Activated naive CD4-positive, alpha-beta T cell treated with anti-CD3 and anti-CD28 coated beads, Interleukin-2, amount 50 U/mL, for 24 hours (primary cell): Measurements from ENCODE around the gene SLC40A1.

ENCODE experiments used
- H3K27ac Mint-ChIP-seq: one replicate; pipeline ENCODE4 v1.8.0; 2021; ENCODE audit warnings: mild to moderate bottlenecking, mixed read lengths
- H3K27me3 Mint-ChIP-seq: one replicate; pipeline ENCODE4 v1.8.0; 2021; ENCODE audit warnings: mixed read lengths
- H3K36me3 Mint-ChIP-seq: one replicate; pipeline ENCODE4 v1.8.0; 2021; ENCODE audit warnings: mixed read lengths
- H3K4me1 Mint-ChIP-seq: one replicate; pipeline ENCODE4 v1.8.0; 2021; ENCODE audit warnings: mixed read lengths
- H3K4me3 Mint-ChIP-seq: one replicate; pipeline ENCODE4 v1.8.0; 2021; ENCODE audit warnings: mild to moderate bottlenecking, mixed read lengths
- H3K9me3 Mint-ChIP-seq: one replicate; pipeline ENCODE4 v1.8.0; 2021; ENCODE audit warnings: mixed read lengths

SLC40A1 gene

DNA sequence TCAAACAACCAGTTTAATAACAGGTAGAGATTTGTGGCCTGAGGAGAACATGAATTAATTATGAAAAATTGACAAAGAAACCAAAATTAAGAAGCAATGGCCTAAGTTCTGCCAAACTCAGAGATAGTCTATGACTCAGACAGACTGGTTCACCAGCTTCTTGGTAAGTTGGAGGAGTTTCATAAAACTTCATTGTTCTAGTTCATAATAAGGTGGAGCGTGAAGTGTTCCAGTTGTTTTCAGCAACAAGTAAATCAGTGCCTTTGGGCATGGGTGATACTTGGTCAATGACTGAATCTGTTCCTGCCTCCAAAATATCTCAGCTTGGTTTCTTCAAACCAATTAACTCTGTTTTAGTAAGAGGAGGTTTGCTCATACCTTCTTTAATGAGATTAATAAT lies 40.0 kb downstream of the SLC40A1 start:
- H3K27ac Mint-ChIP-seq: no peak overlapping the region
- H3K4me3 Mint-ChIP-seq: no peak overlapping the region
- no peaks in the 10 kb centered on the region for H3K27me3 Mint-ChIP-seq
- no peaks in the 10 kb centered on the region for H3K9me3 Mint-ChIP-seq
- no peaks in the 10 kb centered on the region for H3K36me3 Mint-ChIP-seq
- H3K4me1 Mint-ChIP-seq: no peaks in the 10 kb centered on the region

DNA sequence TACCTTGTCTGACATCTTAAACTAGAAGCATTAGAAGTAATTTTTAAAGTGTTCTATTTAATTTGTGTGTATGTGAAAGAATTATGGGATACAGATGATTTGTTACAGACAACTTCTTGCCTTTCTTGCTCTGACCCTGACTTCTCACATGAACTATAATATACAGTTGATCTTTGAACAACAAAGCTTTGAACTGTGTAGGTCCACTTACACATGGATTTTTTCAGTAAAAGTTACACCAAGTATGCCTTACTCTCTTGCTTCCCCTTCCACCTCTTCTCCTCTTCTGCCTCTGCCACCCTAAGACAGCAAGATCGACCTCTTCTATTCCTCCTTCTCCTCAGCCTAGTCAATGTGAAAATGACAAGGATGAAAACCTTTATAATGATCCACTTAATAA lies 42.2 kb downstream of the SLC40A1 start:
- H3K9me3 Mint-ChIP-seq: no peaks in the 10 kb centered on the region
- H3K36me3 Mint-ChIP-seq: no peaks in the 10 kb centered on the region
- no peaks in the 10 kb centered on the region for H3K4me1 Mint-ChIP-seq
- no peak overlapping the region for H3K4me3 Mint-ChIP-seq
- H3K27ac Mint-ChIP-seq: no peak overlapping the region
- no peaks in the 10 kb centered on the region for H3K27me3 Mint-ChIP-seq

DNA sequence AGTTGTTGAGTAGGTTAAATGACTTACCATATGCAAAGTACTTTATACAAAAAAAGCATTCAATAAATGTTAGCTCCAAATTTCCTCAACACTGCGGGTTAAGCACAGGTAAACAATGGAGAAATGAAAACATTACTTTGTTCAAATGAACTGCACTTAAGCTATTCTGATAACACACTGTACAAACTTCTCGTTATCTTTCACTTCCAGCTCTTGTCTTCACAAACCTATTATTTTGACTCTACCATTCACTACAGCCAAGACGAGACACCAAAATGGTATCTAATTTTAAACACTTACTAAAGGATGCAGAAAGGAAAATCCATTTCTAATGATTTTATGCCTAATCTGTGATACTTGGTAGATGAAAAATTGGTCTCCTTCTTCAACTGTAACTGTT lies 43.8 kb downstream of the SLC40A1 start:
- no peak overlapping the region for H3K27ac Mint-ChIP-seq
- no peak overlapping the region for H3K4me3 Mint-ChIP-seq
- H3K9me3 Mint-ChIP-seq: no peaks in the 10 kb centered on the region
- H3K4me1 Mint-ChIP-seq: no peaks in the 10 kb centered on the region
- H3K36me3 Mint-ChIP-seq: no peaks in the 10 kb centered on the region
- H3K27me3 Mint-ChIP-seq: no peaks in the 10 kb centered on the region

- Mint-ChIP-seq H3K9me3 (no peaks in the 10 kb centered on the region), H3K27me3 (no peaks in the 10 kb centered on the region), H3K27ac (no peak overlapping the region), H3K4me1 (no peaks in the 10 kb centered on the region), H3K36me3 (no peaks in the 10 kb centered on the region), H3K4me3 (no peak overlapping the region)
These were observed 45.4 kb downstream of the SLC40A1 start for GRCh38 chr2:189534854-189535832.

DNA sequence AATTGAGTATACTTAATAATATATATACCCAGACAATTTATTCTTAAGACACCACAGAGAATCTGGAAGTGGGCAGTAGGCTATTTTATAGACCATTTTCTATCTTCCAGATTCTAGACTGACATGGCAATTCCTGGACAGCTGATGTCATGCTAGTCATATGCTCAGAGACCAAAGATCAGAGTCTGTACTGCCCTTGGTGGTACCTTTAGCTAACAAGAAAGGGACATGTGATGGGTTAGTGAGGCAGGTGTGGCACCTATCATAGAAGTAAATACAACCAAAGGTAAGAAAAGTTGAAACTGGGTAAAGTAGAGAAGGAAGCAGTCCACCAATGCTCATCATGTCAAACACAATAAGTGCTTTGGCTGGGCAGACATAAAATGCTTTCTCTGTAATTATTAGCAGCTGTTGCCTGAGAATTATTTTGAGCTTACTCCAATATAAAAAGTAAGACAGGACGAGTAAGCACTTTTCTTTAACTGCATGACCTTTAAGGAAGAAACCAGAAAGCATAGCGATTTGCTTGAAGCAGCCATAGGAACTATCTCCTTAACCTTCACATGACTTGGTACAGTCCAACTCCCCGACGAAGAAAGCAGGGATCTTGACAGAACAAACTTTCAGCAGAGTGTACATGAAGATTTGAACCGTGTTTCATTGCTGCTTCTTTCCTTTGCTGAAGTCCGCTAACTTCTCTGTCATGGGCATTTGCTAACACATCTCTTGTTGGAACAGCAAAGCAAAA lies 47.1 kb downstream of the SLC40A1 start:
- H3K36me3 Mint-ChIP-seq: no peaks in the 10 kb centered on the region
- no peaks in the 10 kb centered on the region for H3K9me3 Mint-ChIP-seq
- H3K27ac Mint-ChIP-seq: no peak overlapping the region
- H3K4me1 Mint-ChIP-seq: no peaks in the 10 kb centered on the region
- H3K27me3 Mint-ChIP-seq: no peaks in the 10 kb centered on the region
- H3K4me3 Mint-ChIP-seq: no peak overlapping the region

DNA sequence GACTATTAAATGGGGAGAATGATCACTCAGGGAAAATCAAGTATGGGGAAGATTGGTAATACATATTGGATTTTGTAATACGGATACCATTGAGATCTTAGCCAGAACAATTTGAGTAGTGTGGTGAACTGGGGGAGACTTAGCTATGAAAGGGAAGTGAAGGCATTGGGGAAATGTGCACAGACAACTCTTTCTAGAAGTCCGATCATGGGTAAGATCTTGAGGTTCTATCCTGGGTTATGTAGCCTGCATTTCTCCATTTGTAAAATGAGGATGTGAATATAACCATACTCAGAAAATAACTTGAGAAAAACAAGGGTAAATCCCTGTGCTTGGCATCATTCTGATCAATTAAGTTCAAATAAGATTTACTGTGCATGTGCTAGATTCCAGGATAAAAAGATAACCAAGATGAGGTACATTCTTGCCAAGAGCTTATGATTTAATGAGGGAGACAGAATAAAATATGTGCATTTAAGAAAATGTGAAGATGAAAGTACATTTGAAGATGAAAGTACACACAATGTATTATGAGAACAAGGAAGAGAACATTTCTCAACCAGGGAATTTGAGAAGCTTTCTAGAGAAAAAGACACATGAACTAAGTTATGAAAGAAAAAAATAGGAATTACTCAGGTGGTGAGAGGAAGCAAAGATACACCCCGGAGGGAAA lies 49.5 kb downstream of the SLC40A1 start:
- no peaks in the 10 kb centered on the region for H3K36me3 Mint-ChIP-seq
- no peaks in the 10 kb centered on the region for H3K9me3 Mint-ChIP-seq
- H3K27ac Mint-ChIP-seq: no peak overlapping the region
- H3K27me3 Mint-ChIP-seq: no peaks in the 10 kb centered on the region
- H3K4me1 Mint-ChIP-seq: no peaks in the 10 kb centered on the region
- no peak overlapping the region for H3K4me3 Mint-ChIP-seq

DNA sequence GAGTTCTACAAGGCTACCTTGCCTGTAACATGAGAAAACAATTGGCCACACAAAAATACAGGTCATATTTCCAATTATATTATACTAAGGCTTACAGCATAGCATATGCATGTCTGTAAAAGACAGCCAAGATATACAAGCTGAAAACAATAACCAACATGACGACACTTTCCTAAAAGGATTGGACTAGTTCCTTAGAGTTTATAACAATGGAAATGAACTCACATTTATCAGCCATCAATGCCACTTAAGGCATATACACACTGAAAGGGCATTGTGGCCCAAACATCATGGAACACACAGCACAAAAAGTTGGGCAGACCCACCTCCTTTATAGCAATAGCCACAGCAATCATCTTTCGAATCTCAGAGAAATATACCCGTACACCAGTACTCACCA lies 52.0 kb downstream of the SLC40A1 start:
- Mint-ChIP-seq H3K4me1 (no peaks in the 10 kb centered on the region), H3K9me3 (no peaks in the 10 kb centered on the region), H3K27me3 (no peaks in the 10 kb centered on the region), H3K36me3 (no peaks in the 10 kb centered on the region), H3K27ac (no peak overlapping the region), H3K4me3 (no peak overlapping the region)

DNA sequence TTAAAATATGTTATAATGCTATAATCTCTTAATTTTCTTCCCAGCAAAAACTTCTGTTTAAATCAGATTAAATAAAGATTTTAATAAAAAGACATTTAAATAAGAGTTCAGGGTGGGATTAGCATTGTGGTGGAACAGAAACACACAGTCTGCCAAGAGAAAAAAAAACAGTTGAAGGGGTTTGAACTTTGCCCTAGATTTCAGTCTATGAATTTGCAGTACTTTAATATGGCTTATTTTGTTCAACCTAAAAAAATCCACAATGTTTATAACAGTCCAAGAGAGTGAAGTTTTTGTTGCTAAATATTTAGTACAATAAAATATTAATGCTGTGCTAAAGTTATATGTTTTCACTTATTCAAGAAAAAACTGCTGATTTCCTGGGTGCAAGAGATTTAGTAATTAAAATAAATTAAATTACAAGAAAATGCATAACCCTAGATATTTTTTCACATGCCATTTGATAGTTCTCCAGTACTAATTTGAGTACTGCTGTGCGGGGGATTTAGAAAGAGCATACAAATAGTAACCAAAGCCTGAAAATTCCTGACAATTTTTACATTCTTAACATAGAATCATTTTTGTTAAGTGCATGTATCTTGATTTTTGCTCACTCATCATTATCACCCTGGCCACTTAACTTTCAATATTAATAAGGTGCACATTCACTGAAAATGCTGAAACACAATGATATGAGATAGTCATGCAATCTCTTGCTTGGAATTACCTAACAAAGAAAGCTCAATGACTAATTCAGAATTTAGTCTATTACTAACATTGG lies 52.6 kb downstream of the SLC40A1 start:
- no peaks in the 10 kb centered on the region for H3K27me3 Mint-ChIP-seq
- H3K4me1 Mint-ChIP-seq: no peaks in the 10 kb centered on the region
- no peak overlapping the region for H3K27ac Mint-ChIP-seq
- H3K36me3 Mint-ChIP-seq: no peaks in the 10 kb centered on the region
- H3K4me3 Mint-ChIP-seq: no peak overlapping the region
- H3K9me3 Mint-ChIP-seq: no peaks in the 10 kb centered on the region

DNA sequence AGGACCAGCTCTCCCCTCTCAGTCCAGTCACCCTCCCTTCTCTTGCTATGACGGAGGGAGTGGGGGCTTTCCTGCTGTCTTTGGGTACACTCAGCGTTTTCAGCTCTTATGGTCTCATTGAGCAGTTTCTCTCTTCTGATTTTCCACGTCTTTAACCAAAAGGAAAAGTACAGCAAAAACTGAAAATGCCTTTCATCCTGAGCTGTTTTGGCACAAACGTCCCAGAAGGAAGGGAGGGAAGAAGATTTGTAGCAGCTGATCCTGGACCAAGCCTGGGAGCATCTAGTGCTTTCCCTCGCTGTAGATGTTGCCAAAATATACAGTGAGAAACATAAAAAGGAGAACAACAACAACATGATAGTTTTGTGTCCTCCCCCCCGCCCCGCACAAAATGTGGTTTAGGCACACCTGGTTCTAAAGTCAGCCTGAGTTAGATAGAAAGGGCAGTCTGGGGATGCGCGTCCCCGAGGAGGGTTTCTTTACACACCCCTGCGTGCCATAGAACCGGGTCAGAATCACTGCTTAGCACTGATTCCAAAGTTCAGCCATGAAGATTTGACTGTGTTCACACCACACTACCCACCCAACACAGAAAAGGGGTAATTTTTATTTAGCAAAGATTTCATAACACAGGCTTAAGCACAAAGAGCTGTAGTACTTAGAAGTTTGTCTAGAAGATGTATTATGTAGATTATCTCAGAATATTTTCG lies 53.4 kb downstream of the SLC40A1 start:
- Mint-ChIP-seq H3K36me3 (no peaks in the 10 kb centered on the region), H3K4me3 (no peak overlapping the region), H3K27me3 (no peaks in the 10 kb centered on the region), H3K9me3 (no peaks in the 10 kb centered on the region), H3K4me1 (no peaks in the 10 kb centered on the region), H3K27ac (no peak overlapping the region)

DNA sequence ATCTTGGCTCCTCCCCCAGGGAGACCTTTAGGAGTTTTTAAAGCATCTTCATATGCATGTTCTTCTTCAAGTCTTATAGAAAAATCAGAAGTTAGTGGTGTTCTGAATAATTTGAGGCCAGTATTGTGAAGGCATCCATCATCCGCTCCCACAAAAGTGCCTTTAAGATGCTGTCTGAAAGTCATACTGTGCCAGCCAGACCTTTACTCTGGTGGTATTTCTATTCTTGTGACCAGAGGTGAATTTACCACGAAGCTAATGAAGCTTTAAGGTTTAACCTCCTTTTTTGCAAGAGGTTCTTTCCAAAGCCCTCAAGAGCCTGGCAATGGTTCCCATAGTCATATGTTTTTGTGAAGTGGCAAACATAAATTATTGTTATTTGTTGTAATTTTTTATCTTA lies 54.3 kb downstream of the SLC40A1 start:
- H3K27me3 Mint-ChIP-seq: no peaks in the 10 kb centered on the region
- no peaks in the 10 kb centered on the region for H3K9me3 Mint-ChIP-seq
- no peaks in the 10 kb centered on the region for H3K4me1 Mint-ChIP-seq
- H3K27ac Mint-ChIP-seq: no peak overlapping the region
- H3K4me3 Mint-ChIP-seq: no peak overlapping the region
- no peaks in the 10 kb centered on the region for H3K36me3 Mint-ChIP-seq

GRCh38 chr2:189524746-189525145 lies 55.8 kb downstream of the SLC40A1 start:
- no peaks in the 10 kb centered on the region for H3K36me3 Mint-ChIP-seq
- H3K4me3 Mint-ChIP-seq: no peak overlapping the region
- no peaks in the 10 kb centered on the region for H3K9me3 Mint-ChIP-seq
- no peaks in the 10 kb centered on the region for H3K27me3 Mint-ChIP-seq
- H3K4me1 Mint-ChIP-seq: no peaks in the 10 kb centered on the region
- no peak overlapping the region for H3K27ac Mint-ChIP-seq

DNA sequence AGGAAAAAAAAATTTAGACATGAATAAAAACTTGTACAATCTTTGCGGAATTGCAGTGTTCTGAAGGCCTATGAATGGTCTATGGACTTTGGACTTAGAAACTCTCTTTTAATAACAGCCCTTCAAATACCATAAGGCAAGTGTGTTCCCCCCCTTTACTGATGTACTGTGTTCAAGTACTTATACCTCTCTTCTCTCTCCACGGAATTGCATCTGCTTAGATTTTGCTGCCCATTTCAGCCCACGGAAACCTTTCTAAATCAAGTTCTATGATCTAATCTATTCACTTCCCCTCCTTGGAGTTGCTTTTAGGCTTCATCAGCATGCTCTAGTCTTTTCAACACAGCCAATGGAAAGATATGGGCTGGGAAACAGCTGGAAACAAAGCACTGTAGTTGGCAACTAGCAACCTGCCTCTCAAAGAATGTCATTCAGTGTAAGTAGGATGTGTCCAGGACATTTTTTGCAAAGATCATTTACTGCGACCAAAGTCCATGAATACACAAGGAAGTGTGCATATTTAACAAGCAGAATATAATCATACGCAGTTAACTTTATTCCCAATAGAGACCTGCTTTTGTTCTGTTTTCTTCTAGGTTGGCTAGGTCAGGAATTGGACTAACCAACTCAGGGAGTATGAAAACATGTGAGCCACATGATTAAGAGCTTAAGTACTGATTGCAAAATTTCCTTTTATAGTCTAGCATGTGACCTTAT lies 58.0 kb downstream of the SLC40A1 start:
- Mint-ChIP-seq H3K4me3 (no peak overlapping the region), H3K27ac (no peak overlapping the region), H3K36me3 (no peaks in the 10 kb centered on the region), H3K9me3 (no peaks in the 10 kb centered on the region), H3K27me3 (no peaks in the 10 kb centered on the region), H3K4me1 (no peaks in the 10 kb centered on the region)

DNA sequence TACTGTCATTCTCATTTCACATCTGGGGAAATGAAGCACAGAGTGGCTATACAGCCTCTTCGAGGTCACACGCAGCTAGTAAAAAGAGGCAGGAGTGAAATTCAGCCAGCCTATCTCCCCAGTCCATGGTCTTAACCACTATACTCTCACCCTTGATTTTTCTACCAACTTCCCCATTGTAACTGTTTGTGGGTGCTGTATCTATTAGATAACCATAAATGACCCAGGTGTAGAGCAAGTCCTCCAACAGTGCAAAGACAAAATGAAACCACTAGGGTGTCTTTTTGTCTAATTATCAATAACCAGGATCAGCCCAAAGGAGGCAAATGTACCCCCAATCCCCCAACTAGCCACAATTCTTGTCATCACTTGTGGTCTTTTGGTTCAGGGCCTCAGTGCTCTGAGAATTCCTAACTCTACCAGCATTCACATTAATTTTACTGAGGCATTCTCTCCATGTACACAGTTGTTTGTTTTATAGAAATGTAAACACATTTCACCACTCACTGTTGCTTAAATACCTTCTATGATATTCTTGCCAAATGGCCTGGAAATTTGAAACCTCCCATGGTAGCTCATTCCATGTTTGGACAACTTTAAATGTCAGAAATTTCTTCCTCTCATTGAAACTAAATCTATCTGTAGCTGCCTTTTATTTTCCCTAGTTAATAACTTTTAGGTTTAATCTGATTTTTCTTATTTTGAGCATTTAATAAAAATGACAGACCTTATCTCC lies 58.7 kb downstream of the SLC40A1 start:
- Mint-ChIP-seq H3K27me3 (no peaks in the 10 kb centered on the region), H3K4me1 (no peaks in the 10 kb centered on the region), H3K4me3 (no peak overlapping the region), H3K27ac (no peak overlapping the region), H3K36me3 (peaks cover 5% of the 10 kb centered on the region), H3K9me3 (peaks cover 7% of the 10 kb centered on the region)
